Hematopoietic multipotent progenitor cell treated with erythropoietin and hydrocortisone succinate and interleukin-3 and kit ligand, for 15 days (in vitro differentiated cells): ENCODE data around the gene SIRPB2.

ENCODE experiments used
- DNase-seq: peaks from one replicate; pipeline ENCODE4 v3.0.0-alpha.2; 2015; ENCODE audit warnings: low spot score

SIRPB2 gene

GRCh38 chr20:1491281-1491840 is at the start of gene SIRPB2:
Gene SIRPB2 (minus strand): TSS chr20:1491420. CDS start chr20:1491359, 61 bp downstream.
- no peak for DNase-seq

- DNase-seq = no peak
Observed at GRCh38 chr20:1539816-1540419, 48.7 kb upstream of the SIRPB2 start.

- no peak for DNase-seq
Observed at GRCh38 chr20:1538655-1539054, 47.4 kb upstream of the SIRPB2 start.

- no peak for DNase-seq
Observed at GRCh38 chr20:1537731-1538058, 46.5 kb upstream of the SIRPB2 start.

GRCh38 chr20:1536893-1537730 is 45.9 kb upstream of the SIRPB2 start:
- DNase-seq = no peak

- DNase-seq = no peak
Observed at GRCh38 chr20:1535420-1536175, 44.4 kb upstream of the SIRPB2 start.

- DNase-seq = no peak
Observed at GRCh38 chr20:1534526-1534925, 43.3 kb upstream of the SIRPB2 start.

- no peak for DNase-seq
Observed at GRCh38 chr20:1533059-1533458, 41.8 kb upstream of the SIRPB2 start.

- DNase-seq = no peak
Observed at GRCh38 chr20:1528811-1529210, 37.6 kb upstream of the SIRPB2 start.

GRCh38 chr20:1527923-1528322 is 36.7 kb upstream of the SIRPB2 start:
- DNase-seq = no peak

GRCh38 chr20:1526896-1527295 is 35.7 kb upstream of the SIRPB2 start:
- DNase-seq = no peak

GRCh38 chr20:1526310-1526709 is 35.1 kb upstream of the SIRPB2 start:
- DNase-seq = no peak

GRCh38 chr20:1524004-1524403 is 32.8 kb upstream of the SIRPB2 start:
- DNase-seq = no peak

- no peak for DNase-seq
Observed at GRCh38 chr20:1517010-1517409, 25.8 kb upstream of the SIRPB2 start.

GRCh38 chr20:1513801-1514200 is 22.6 kb upstream of the SIRPB2 start:
- no peak for DNase-seq

GRCh38 chr20:1509237-1509636 is 18.0 kb upstream of the SIRPB2 start:
- no peak for DNase-seq

GRCh38 chr20:1508574-1508973 is 17.4 kb upstream of the SIRPB2 start:
- no peak for DNase-seq

GRCh38 chr20:1507276-1507675 is 16.1 kb upstream of the SIRPB2 start:
- DNase-seq = no peak

- DNase-seq = no peak
Observed at GRCh38 chr20:1505871-1506270, 14.7 kb upstream of the SIRPB2 start.

GRCh38 chr20:1505361-1505760 is 14.1 kb upstream of the SIRPB2 start:
- no peak for DNase-seq

GRCh38 chr20:1503564-1504227 is 12.5 kb upstream of the SIRPB2 start:
- peak; percentile 63 for DNase-seq

GRCh38 chr20:1500496-1500895 is 9.3 kb upstream of the SIRPB2 start:
- no peak for DNase-seq
